IMR-90 (cell line): ENCODE measurements around the gene RSPH3. TPM values are rescaled to one million over a fixed set of nuclear protein-coding genes. Genes with fewer than 3 reads are reported as not detected.
A peak's percentile ranks its signal among the peaks of the same experiment; 100 is the strongest.

Source experiments
- ATAC-seq: fragments of 200-7000 bp; cut with Tn5 transposase; 2 replicates; pipeline ENCODE4 v1.9.1; 2020; ENCODE audit warnings: low read depth, mild to moderate bottlenecking, moderate library complexity
- BruUV-seq: library from RNA; stranded (reverse); fragments of 400-500 nt; replicated peaks from 2 replicates; lab custom pipeline; 2021; lab: Mats Ljungman, UMichigan
- CTCF ChIA-PET: fragments of 300-600 bp; formaldehyde crosslinking; extraction: SDS; loops from one replicate; lab custom pipeline; 2021; ENCODE audit warnings: antibody characterized with exemption; lab: Yijun Ruan, JAX
- POLR2A ChIA-PET: fragments of 300-600 bp; sonication (Branson Sonifier 250); formaldehyde crosslinking; loops from one replicate; lab custom pipeline; 2022; ENCODE audit warnings: antibody characterized with exemption; ENCODE audit not compliant: unreplicated experiment; lab: Charles Lee
- DNase-seq: peaks from one replicate; pipeline ENCODE4 v3.0.0; 2013
- H2AFZ ChIP-seq: replicated peaks from 2 replicates; pipeline ENCODE3; 2013; ENCODE audit warnings: low read length, mild to moderate bottlenecking; ENCODE audit not compliant: poor library complexity
- H2AK5ac ChIP-seq: 2 replicates; pipeline ENCODE4 v1.6.1; 2013; ENCODE audit warnings: low read depth, low read length, inconsistent platforms
- H2AK9ac ChIP-seq: replicated peaks from 2 replicates; pipeline ENCODE3; 2013; ENCODE audit warnings: mild to moderate bottlenecking, low read depth, low read length, moderate library complexity; ENCODE audit not compliant: poor library complexity
- H2BK120ac ChIP-seq: 2 replicates; pipeline ENCODE4 v1.6.1; 2013; ENCODE audit warnings: low read depth, low read length, inconsistent platforms
- H2BK15ac ChIP-seq: 3 replicates; pipeline ENCODE4 v1.6.1; 2013; ENCODE audit warnings: low read depth, low read length, inconsistent platforms
- H2BK20ac ChIP-seq: 2 replicates; pipeline ENCODE4 v1.6.1; 2013; ENCODE audit warnings: low read depth, mild to moderate bottlenecking, inconsistent platforms, low read length, moderate library complexity
- H2BK5ac ChIP-seq: 2 replicates; pipeline ENCODE4 v1.6.1; 2013; ENCODE audit warnings: mild to moderate bottlenecking, low read depth, low read length, inconsistent platforms; ENCODE audit not compliant: poor library complexity, severe bottlenecking
- H3K14ac ChIP-seq: replicated peaks from 2 replicates; pipeline ENCODE4 v1.6.1; 2013; ENCODE audit warnings: low read depth, low read length, inconsistent platforms
- H3K18ac ChIP-seq: 2 replicates; pipeline ENCODE4 v1.6.1; 2013; ENCODE audit warnings: low read depth, low read length, control low read depth
- H3K23ac ChIP-seq: 2 replicates; pipeline ENCODE4 v1.6.1; 2013; ENCODE audit warnings: low read depth, low read length, inconsistent platforms
- H3K27ac ChIP-seq: 2 replicates; pipeline ENCODE4 v1.5.1; 2013; ENCODE audit warnings: mild to moderate bottlenecking, control low read depth, low read length; ENCODE audit not compliant: insufficient read depth
- H3K27me3 ChIP-seq: 2 replicates; pipeline ENCODE4 v1.6.1; 2013; ENCODE audit warnings: low read length; ENCODE audit not compliant: control insufficient read depth, insufficient read depth
- H3K36me3 ChIP-seq: 2 replicates; pipeline ENCODE4 v1.6.1; 2013; ENCODE audit warnings: low read length, mixed read lengths; ENCODE audit not compliant: control insufficient read depth, insufficient read depth
- H3K4ac ChIP-seq: 2 replicates; pipeline ENCODE4 v1.6.1; 2013; ENCODE audit warnings: low read depth, low read length, inconsistent platforms
- H3K4me1 ChIP-seq: 2 replicates; pipeline ENCODE4 v1.6.1; 2013; ENCODE audit warnings: low read length, mixed read lengths; ENCODE audit not compliant: control insufficient read depth, insufficient read depth
- H3K4me2 ChIP-seq: 2 replicates; pipeline ENCODE4 v1.6.1; 2013; ENCODE audit warnings: low read depth, mild to moderate bottlenecking, control low read depth, low read length, moderate library complexity
- H3K4me3 ChIP-seq: 2 replicates; pipeline ENCODE4 v1.5.1; 2013; ENCODE audit warnings: low read depth, mild to moderate bottlenecking, control low read depth, low read length, moderate library complexity; ENCODE audit not compliant: insufficient read depth
- H3K56ac ChIP-seq: 2 replicates; pipeline ENCODE4 v1.6.1; 2013; ENCODE audit warnings: low read length, inconsistent platforms; ENCODE audit not compliant: insufficient read depth; ENCODE audit errors: extremely low read depth
- H3K79me1 ChIP-seq, 2 experiments: 2 replicates each; pipeline ENCODE4 v1.6.1; 2013; ENCODE audit warnings: low read length in 2 of 2, inconsistent platforms in 1 of 2, low read depth in 1 of 2
- H3K9ac ChIP-seq: 2 replicates; pipeline ENCODE4 v1.6.1; 2013; ENCODE audit warnings: low read depth, low read length, control low read depth
- H3K9me1 ChIP-seq: 2 replicates; pipeline ENCODE4 v1.6.1; 2013; ENCODE audit warnings: low read length, inconsistent platforms; ENCODE audit not compliant: insufficient read depth
- H3K9me3 ChIP-seq: 2 replicates; pipeline ENCODE4 v1.6.1; 2013; ENCODE audit warnings: low read length; ENCODE audit not compliant: control insufficient read depth, insufficient read depth
- H4K20me1 ChIP-seq: 2 replicates; pipeline ENCODE4 v1.6.1; 2013; ENCODE audit warnings: low read length, inconsistent platforms; ENCODE audit not compliant: insufficient read depth
- H4K5ac ChIP-seq: 2 replicates; pipeline ENCODE4 v1.6.1; 2013; ENCODE audit warnings: mild to moderate bottlenecking, low read depth, low read length, control low read depth
- H4K8ac ChIP-seq, 2 experiments: 2 replicates each; pipeline ENCODE4 v1.6.1; 2013; ENCODE audit warnings: low read depth in 2 of 2, low read length in 2 of 2, control low read depth in 1 of 2, inconsistent platforms in 1 of 2
- H4K91ac ChIP-seq: 2 replicates; pipeline ENCODE4 v1.6.1; 2013; ENCODE audit warnings: low read depth, low read length, inconsistent platforms; ENCODE audit not compliant: insufficient read depth
- BHLHE40 ChIP-seq: fragments of 150-350 bp; IDR thresholded peaks from 2 replicates; pipeline ENCODE4 v1.6.1; 2016; ENCODE audit warnings: mild to moderate bottlenecking, low read depth, low read length
- CEBPB ChIP-seq: IDR thresholded peaks from 2 replicates; pipeline ENCODE4 v1.6.1; 2012; ENCODE audit warnings: low read depth, low read length, improper control_type of control experiment
- FOS ChIP-seq: fragments of 150-350 bp; IDR thresholded peaks from 2 replicates; pipeline ENCODE4 v1.6.1; 2016; ENCODE audit warnings: low read depth, low read length
- MAFK ChIP-seq: IDR thresholded peaks from 2 replicates; pipeline ENCODE4 v1.6.1; 2012; ENCODE audit warnings: low read depth, low read length, improper control_type of control experiment
- MXI1 ChIP-seq: IDR thresholded peaks from 2 replicates; pipeline ENCODE4 v1.6.1; 2012; ENCODE audit warnings: low read depth, mild to moderate bottlenecking, low read length, moderate library complexity, borderline replicate concordance
- NFE2L2 ChIP-seq: fragments of 150-350 bp; IDR thresholded peaks from 2 replicates; pipeline ENCODE4 v1.6.1; 2016; ENCODE audit warnings: low read depth, mild to moderate bottlenecking, low read length
- POLR2A ChIP-seq: IDR thresholded peaks from 2 replicates; pipeline ENCODE4 v1.6.1; 2012; ENCODE audit warnings: mild to moderate bottlenecking, low read depth, low read length
- RAD21 ChIP-seq: IDR thresholded peaks from 2 replicates; pipeline ENCODE4 v1.6.1; 2012; ENCODE audit warnings: low read length, improper control_type of control experiment
- RCOR1 ChIP-seq: IDR thresholded peaks from 2 replicates; pipeline ENCODE4 v1.6.1; 2012; ENCODE audit warnings: mild to moderate bottlenecking, low read length, improper control_type of control experiment; ENCODE audit not compliant: insufficient replicate concordance
- RFX5 ChIP-seq: IDR thresholded peaks from 2 replicates; pipeline ENCODE4 v1.8.0; 2012; ENCODE audit warnings: low read depth, mild to moderate bottlenecking, low read length, moderate library complexity
- SMC3 ChIP-seq: fragments of 150-350 bp; IDR thresholded peaks from 2 replicates; pipeline ENCODE4 v1.6.1; 2016; ENCODE audit warnings: low read depth, mild to moderate bottlenecking, antibody characterized with exemption, low read length, moderate library complexity
- WGBS, 2 experiments: methylation state at CpG; one replicate each; pipeline versions ENCODE4 v1.1.5 to v1.1.7; 2013; ENCODE audit warnings: missing lambda C conversion rate in 2 of 2; ENCODE audit not compliant: insufficient read length in 1 of 2; ENCODE audit errors: extremely low coverage in 2 of 2; 5-methylcytosine and 5-hydroxymethylcytosine counted together
- dilution Hi-C: fragments of 300-500 bp; cut with HindIII; formaldehyde crosslinking; loops from one replicate; pipeline ENCODE4 v1.14.3; 2018; ENCODE audit warnings: low sequenced_read_pairs; ENCODE audit not compliant: unreplicated experiment
- in situ Hi-C: fragments of 300-500 bp; cut with MboI; formaldehyde crosslinking; loops from 3 replicates; pipeline ENCODE4 v1.14.3; 2019; ENCODE audit warnings: low sequenced_read_pairs, inconsistent platforms, mixed read lengths
- intact Hi-C: fragments of 100-400 bp; cut with micrococcal nuclease; formaldehyde crosslinking; loops from 2 replicates; pipeline ENCODE4 v1.10.0; 2022
- polyA plus RNA-seq, 3 experiments: library from polyadenylated mRNA; depleted of rRNA; stranded (reverse); fragments of >200 nt; gene quantifications; 2 replicates each; pipeline ENCODE4 v1.2.3, GENCODE V29; 2012; ENCODE audit warnings: low replicate concordance in 1 of 3
- total RNA-seq: library from RNA; depleted of rRNA; stranded (reverse); fragments of >200 nt; gene quantifications from 2 replicates; pipeline ENCODE4 v1.2.3, GENCODE V29; 2012
- TF ChIP-seq, protein P1 (sequence below): fragments of 150-350 bp; IDR thresholded peaks from 2 replicates; pipeline ENCODE4 v1.6.1; 2016; ENCODE audit warnings: low read depth, mild to moderate bottlenecking, low read length, moderate library complexity, borderline replicate concordance
- TF ChIP-seq, protein P2 (sequence below): conservative IDR thresholded peaks from 2 replicates; pipeline ENCODE4 v1.5.1; 2012; ENCODE audit warnings: mild to moderate bottlenecking, low read depth, low read length, improper control_type of control experiment
- TF ChIP-seq, protein P3 (sequence below): fragments of 150-350 bp; IDR thresholded peaks from 2 replicates; pipeline ENCODE4 v1.6.1; 2017; ENCODE audit warnings: mild to moderate bottlenecking, antibody characterized with exemption, low read length, low read depth

The RSPH3 gene
- total and polyA plus RNA-seq, 2 of the 4 experiments (the other 2 are of a cell fraction): 1.7 to 3.0 TPM

DNA sequence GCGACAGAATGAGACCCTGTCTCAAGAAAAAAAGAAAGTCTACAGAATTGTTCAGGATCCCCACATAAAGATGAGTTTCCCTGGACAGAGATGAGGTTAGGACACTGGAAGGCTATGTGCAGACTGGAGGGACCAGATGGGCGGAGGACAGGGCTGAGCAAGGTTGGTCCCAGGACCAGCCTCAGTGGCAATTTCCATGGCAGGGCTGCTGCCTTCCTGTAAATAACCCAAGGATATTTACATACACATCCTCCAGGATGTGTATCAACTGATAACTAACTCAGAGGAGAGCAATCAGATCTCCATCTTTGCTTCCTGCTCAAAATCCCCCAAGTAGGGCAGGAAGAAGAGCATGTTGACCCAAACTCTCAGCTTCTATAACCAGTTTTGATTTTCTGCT is 58.8 kb downstream of the RSPH3 start:
- H3K9ac ChIP-seq: no peak overlapping the region
- BruUV-seq: no TSS peak
- dilution Hi-C loops: no loop called here
- H4K91ac ChIP-seq: no peak overlapping the region
- H3K14ac ChIP-seq: no peak overlapping the region
- no peak overlapping the region for H3K4ac ChIP-seq
- no peak overlapping the region for H3K56ac ChIP-seq
- TF ChIP-seq RCOR1 (no peak), RFX5 (no peak), NFE2L2 (no peak), CEBPB (no peak), SMC3 (no peak), FOS (no peak), MAFK (no peak), BHLHE40 (no peak), POLR2A (no peak), RAD21 (no peak), MXI1 (no peak)
- TF ChIP-seq, protein P1, sequence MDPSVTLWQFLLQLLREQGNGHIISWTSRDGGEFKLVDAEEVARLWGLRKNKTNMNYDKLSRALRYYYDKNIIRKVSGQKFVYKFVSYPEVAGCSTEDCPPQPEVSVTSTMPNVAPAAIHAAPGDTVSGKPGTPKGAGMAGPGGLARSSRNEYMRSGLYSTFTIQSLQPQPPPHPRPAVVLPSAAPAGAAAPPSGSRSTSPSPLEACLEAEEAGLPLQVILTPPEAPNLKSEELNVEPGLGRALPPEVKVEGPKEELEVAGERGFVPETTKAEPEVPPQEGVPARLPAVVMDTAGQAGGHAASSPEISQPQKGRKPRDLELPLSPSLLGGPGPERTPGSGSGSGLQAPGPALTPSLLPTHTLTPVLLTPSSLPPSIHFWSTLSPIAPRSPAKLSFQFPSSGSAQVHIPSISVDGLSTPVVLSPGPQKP: no peak
- TF ChIP-seq, protein P2, sequence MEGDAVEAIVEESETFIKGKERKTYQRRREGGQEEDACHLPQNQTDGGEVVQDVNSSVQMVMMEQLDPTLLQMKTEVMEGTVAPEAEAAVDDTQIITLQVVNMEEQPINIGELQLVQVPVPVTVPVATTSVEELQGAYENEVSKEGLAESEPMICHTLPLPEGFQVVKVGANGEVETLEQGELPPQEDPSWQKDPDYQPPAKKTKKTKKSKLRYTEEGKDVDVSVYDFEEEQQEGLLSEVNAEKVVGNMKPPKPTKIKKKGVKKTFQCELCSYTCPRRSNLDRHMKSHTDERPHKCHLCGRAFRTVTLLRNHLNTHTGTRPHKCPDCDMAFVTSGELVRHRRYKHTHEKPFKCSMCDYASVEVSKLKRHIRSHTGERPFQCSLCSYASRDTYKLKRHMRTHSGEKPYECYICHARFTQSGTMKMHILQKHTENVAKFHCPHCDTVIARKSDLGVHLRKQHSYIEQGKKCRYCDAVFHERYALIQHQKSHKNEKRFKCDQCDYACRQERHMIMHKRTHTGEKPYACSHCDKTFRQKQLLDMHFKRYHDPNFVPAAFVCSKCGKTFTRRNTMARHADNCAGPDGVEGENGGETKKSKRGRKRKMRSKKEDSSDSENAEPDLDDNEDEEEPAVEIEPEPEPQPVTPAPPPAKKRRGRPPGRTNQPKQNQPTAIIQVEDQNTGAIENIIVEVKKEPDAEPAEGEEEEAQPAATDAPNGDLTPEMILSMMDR: no peak
- TF ChIP-seq, protein P3, sequence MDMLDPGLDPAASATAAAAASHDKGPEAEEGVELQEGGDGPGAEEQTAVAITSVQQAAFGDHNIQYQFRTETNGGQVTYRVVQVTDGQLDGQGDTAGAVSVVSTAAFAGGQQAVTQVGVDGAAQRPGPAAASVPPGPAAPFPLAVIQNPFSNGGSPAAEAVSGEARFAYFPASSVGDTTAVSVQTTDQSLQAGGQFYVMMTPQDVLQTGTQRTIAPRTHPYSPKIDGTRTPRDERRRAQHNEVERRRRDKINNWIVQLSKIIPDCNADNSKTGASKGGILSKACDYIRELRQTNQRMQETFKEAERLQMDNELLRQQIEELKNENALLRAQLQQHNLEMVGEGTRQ: no peak
- H4K5ac ChIP-seq: no peak overlapping the region
- DNase-seq: no peak
- intact Hi-C loops: no loop called here
- POLR2A ChIA-PET: no interaction called here
- H4K8ac ChIP-seq: no peak overlapping the region
- no peak overlapping the region for H2BK15ac ChIP-seq
- H3K27ac ChIP-seq: no peak overlapping the region
- H3K79me1 ChIP-seq: no peaks in the 10 kb centered on the region
- WGBS, 2 experiments: no CpG with 5 or more reads among the region's 2 CpGs
- H3K18ac ChIP-seq: no peak overlapping the region
- no peak overlapping the region for H2BK5ac ChIP-seq
- H2BK120ac ChIP-seq: no peak overlapping the region
- H3K27me3 ChIP-seq: no peaks in the 10 kb centered on the region; the same call in 1 of the 2 replicates
- no peaks in the 10 kb centered on the region for H4K20me1 ChIP-seq
- no peak overlapping the region for H2BK20ac ChIP-seq
- in situ Hi-C loops: no loop called here
- H2AK9ac ChIP-seq: peak overlapping the region; percentile 42
- no peaks in the 10 kb centered on the region for H3K36me3 ChIP-seq
- no peaks in the 10 kb centered on the region for H3K9me1 ChIP-seq
- ATAC-seq: no peak
- no peak overlapping the region for H3K4me2 ChIP-seq
- H3K9me3 ChIP-seq: no peaks in the 10 kb centered on the region
- CTCF ChIA-PET: no interaction called here
- peak overlapping the region; percentile 58 for H2AFZ ChIP-seq
- H3K4me3 ChIP-seq: no peak overlapping the region
- no peak overlapping the region for H3K23ac ChIP-seq
- H3K4me1 ChIP-seq: no peaks in the 10 kb centered on the region
- no peak overlapping the region for H2AK5ac ChIP-seq
